ENCODE data around the gene RIMBP2.

RIMBP2 gene

DNA sequence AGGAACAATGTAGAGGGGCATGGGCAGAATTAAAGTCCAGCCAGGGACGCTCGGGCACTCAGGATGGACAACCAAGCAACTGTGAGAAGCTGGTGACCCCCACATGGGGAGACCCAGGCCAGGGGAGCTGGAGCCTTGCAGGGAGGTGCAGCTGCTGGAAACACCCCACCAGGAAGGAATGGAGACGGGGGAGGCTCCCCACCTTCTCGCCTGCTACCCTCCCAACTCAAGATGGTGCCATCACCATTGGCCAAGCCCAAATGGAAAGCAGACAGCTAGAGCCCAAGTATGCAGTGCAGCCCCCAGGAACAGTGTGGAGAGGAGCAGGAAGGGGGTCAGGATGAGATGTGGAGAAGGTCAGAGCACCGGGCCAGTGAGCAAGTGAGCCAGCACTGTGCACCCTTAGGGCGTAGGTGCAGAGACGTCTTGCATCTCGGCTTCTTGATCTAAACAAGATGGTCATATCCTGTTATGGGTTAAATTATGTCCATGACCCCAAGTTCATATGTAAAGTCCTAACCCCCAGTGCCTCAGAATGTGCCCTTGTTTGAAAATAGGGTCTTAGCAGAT is 159.5 kb downstream of the RIMBP2 start:
- H3K4ac ChIP-seq (ENCODE audit: low read length), result no peak overlapping the region
- H3K9me3 ChIP-seq (replicated peaks in 1 of 2; ENCODE audit: control insufficient read depth in 2 of 2, insufficient read depth in 1 of 2, low read depth in 1 of 2, low read length in 2 of 2), result no peaks in the 10 kb centered on the region
- H2BK5ac ChIP-seq (ENCODE audit: low read length), result no peak overlapping the region
- H3K36me3 ChIP-seq (replicated peaks in 1 of 2; ENCODE audit: control insufficient read depth in 2 of 2, insufficient read depth in 2 of 2, low read length in 2 of 2), result no peaks in the 10 kb centered on the region
- H4K91ac ChIP-seq (ENCODE audit: low read depth, low read length, poor library complexity), result no peak overlapping the region
- no peak overlapping the region for H2BK12ac ChIP-seq (ENCODE audit: low read length)
- no peak overlapping the region for H3K4me3 ChIP-seq (ENCODE audit: low read length in 2 of 2)
- no peak overlapping the region for H3K9ac ChIP-seq (ENCODE audit: low read depth, low read length, poor library complexity)
- no peaks in the 10 kb centered on the region for H3K79me1 ChIP-seq (ENCODE audit: low read depth, low read length)
- peaks cover 0 to 5% (median 0%) of the 10 kb centered on the region in 3 experiments for H3K27me3 ChIP-seq (ENCODE audit: control insufficient read depth in 3 of 3, insufficient read depth in 3 of 3, low read depth in 1 of 3, low read length in 3 of 3)
- H3K4me1 ChIP-seq (ENCODE audit: control insufficient read depth in 2 of 2, insufficient read depth in 1 of 2, low read depth in 1 of 2, low read length in 2 of 2), result peaks cover 0 to 4% of the 10 kb centered on the region in 2 donors
- H3K4me2 ChIP-seq (ENCODE audit: insufficient read depth, low read length, poor library complexity, severe bottlenecking), result no peak overlapping the region
- no peak overlapping the region for H4K8ac ChIP-seq (ENCODE audit: low read depth, low read length)
- no peak overlapping the region for H3K14ac ChIP-seq (ENCODE audit: low read length)
- no peak overlapping the region for H3K27ac ChIP-seq (replicated peaks; ENCODE audit: low read length)
- no peak overlapping the region for H3K18ac ChIP-seq (ENCODE audit: low read length)
- no CpG with 5 or more reads among the region's 8 CpGs for WGBS, 2 donors (ENCODE audit: extremely low coverage in 2 of 2, insufficient read length in 2 of 2, insufficient replicate concordance in 1 of 2)
- H2AFZ ChIP-seq (ENCODE audit: low read length), result no peak overlapping the region
- no peak overlapping the region for H2BK120ac ChIP-seq (ENCODE audit: low read depth, low read length)
- DNase-seq (ENCODE audit: low spot score), result no peak
- no peak overlapping the region for H2BK15ac ChIP-seq (ENCODE audit: low read length)
- H2AK5ac ChIP-seq (ENCODE audit: low read depth, low read length), result no peak overlapping the region
- H3K23ac ChIP-seq (ENCODE audit: low read depth, low read length, poor library complexity), result no peak overlapping the region

DNA sequence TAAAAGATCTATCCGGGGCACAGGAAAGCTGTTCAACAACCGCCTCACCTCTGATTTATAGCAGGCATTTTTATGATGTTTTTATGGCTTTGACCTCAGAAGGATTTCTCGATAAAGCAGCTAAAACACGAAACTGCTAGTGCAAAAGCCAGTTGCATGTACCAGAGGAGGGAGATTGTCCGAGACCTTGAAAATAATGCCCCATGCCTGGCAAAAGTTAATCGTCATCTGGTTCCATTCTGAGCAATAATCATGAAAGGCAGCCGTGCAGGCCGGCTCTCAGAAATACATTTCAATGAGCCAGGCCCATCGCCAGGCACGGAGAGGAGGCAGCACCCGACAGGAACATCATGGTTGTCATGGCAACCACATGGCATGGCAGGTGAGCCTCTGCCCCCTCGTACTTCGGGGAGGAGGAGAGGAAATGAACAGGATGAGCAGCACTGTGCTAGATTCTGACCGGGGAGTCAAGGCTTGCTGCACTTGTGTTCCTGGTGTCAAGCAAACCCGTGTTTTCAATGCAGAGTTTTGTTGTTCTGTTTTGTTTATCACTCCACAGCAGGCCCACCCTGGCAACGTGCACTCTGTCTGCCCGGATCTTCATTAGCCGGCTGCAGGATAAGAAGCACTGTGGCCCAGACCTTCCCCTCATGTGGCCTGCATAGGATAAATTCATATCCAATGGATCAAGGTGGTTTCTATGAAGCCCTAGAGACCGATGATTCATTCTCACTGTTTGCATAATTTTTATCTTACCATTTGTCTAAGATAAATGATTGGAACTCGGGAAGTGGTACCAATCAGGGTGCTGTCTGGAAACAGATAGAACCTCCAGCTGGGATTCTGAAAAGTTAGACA is 160.2 kb downstream of the RIMBP2 start:
- H3K27ac ChIP-seq (replicated peaks; ENCODE audit: low read length), result no peak overlapping the region
- H3K18ac ChIP-seq (ENCODE audit: low read length), result no peak overlapping the region
- H3K36me3 ChIP-seq (replicated peaks in 1 of 2; ENCODE audit: control insufficient read depth in 2 of 2, insufficient read depth in 2 of 2, low read length in 2 of 2), result no peaks in the 10 kb centered on the region
- no peak overlapping the region for H3K4me3 ChIP-seq (ENCODE audit: low read length in 2 of 2)
- H3K9ac ChIP-seq (ENCODE audit: low read depth, low read length, poor library complexity), result no peak overlapping the region
- no peak overlapping the region for H2AFZ ChIP-seq (ENCODE audit: low read length)
- peaks cover 0 to 5% (median 0%) of the 10 kb centered on the region in 3 experiments for H3K27me3 ChIP-seq (ENCODE audit: control insufficient read depth in 3 of 3, insufficient read depth in 3 of 3, low read depth in 1 of 3, low read length in 3 of 3)
- H3K9me3 ChIP-seq (replicated peaks in 1 of 2; ENCODE audit: control insufficient read depth in 2 of 2, insufficient read depth in 1 of 2, low read depth in 1 of 2, low read length in 2 of 2), result no peaks in the 10 kb centered on the region
- DNase-seq (ENCODE audit: low spot score), result no peak
- no peaks in the 10 kb centered on the region for H3K79me1 ChIP-seq (ENCODE audit: low read depth, low read length)
- H3K14ac ChIP-seq (ENCODE audit: low read length), result no peak overlapping the region
- H3K4me2 ChIP-seq (ENCODE audit: insufficient read depth, low read length, poor library complexity, severe bottlenecking), result no peak overlapping the region
- WGBS, 2 donors (ENCODE audit: extremely low coverage in 2 of 2, insufficient read length in 2 of 2, insufficient replicate concordance in 1 of 2), result no CpG with 5 or more reads among the region's 20 CpGs
- H4K91ac ChIP-seq (ENCODE audit: low read depth, low read length, poor library complexity), result no peak overlapping the region
- H4K8ac ChIP-seq (ENCODE audit: low read depth, low read length), result no peak overlapping the region
- H2AK5ac ChIP-seq (ENCODE audit: low read depth, low read length), result no peak overlapping the region
- H2BK120ac ChIP-seq (ENCODE audit: low read depth, low read length), result no peak overlapping the region
- H3K4ac ChIP-seq (ENCODE audit: low read length), result no peak overlapping the region
- no peak overlapping the region for H2BK15ac ChIP-seq (ENCODE audit: low read length)
- no peak overlapping the region for H3K23ac ChIP-seq (ENCODE audit: low read depth, low read length, poor library complexity)
- H2BK5ac ChIP-seq (ENCODE audit: low read length), result no peak overlapping the region
- peaks cover 0 to 4% of the 10 kb centered on the region in 2 donors for H3K4me1 ChIP-seq (ENCODE audit: control insufficient read depth in 2 of 2, insufficient read depth in 1 of 2, low read depth in 1 of 2, low read length in 2 of 2)
- no peak overlapping the region for H2BK12ac ChIP-seq (ENCODE audit: low read length)

DNA sequence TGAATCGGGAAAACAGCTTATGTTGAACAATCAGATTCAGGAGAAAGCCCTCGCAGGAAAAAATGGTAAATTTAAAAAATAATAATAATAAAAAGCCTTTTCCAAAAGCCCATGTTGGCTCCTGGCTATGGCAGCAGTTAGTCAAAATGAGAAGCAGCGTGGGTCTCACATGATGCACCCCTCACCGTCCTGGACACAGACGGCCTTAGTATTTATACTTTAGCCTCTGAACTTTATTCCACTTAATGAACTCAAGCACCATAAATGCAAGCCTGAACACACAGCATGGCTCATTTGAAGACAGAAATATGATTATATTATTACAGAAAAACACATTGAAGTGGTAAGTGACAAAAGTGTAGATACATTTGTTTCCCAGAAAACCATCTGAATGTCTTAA is 160.9 kb downstream of the RIMBP2 start:
- DNase-seq (ENCODE audit: low spot score), result no peak
- H2BK12ac ChIP-seq (ENCODE audit: low read length), result no peak overlapping the region
- no CpG with 5 or more reads among the region's 5 CpGs for WGBS, 2 donors (ENCODE audit: extremely low coverage in 2 of 2, insufficient read length in 2 of 2, insufficient replicate concordance in 1 of 2)
- H3K27ac ChIP-seq (replicated peaks; ENCODE audit: low read length), result no peak overlapping the region
- peaks cover 0 to 4% of the 10 kb centered on the region in 2 donors for H3K4me1 ChIP-seq (ENCODE audit: control insufficient read depth in 2 of 2, insufficient read depth in 1 of 2, low read depth in 1 of 2, low read length in 2 of 2)
- no peak overlapping the region for H4K8ac ChIP-seq (ENCODE audit: low read depth, low read length)
- H3K4me2 ChIP-seq (ENCODE audit: insufficient read depth, low read length, poor library complexity, severe bottlenecking), result no peak overlapping the region
- no peak overlapping the region for H3K18ac ChIP-seq (ENCODE audit: low read length)
- H3K23ac ChIP-seq (ENCODE audit: low read depth, low read length, poor library complexity), result no peak overlapping the region
- no peak overlapping the region for H3K4ac ChIP-seq (ENCODE audit: low read length)
- H3K27me3 ChIP-seq (ENCODE audit: control insufficient read depth in 3 of 3, insufficient read depth in 3 of 3, low read depth in 1 of 3, low read length in 3 of 3), result peaks cover 0 to 5% (median 0%) of the 10 kb centered on the region in 3 experiments
- no peak overlapping the region for H3K4me3 ChIP-seq (ENCODE audit: low read length in 2 of 2)
- H2AFZ ChIP-seq (ENCODE audit: low read length), result no peak overlapping the region
- no peak overlapping the region for H2BK15ac ChIP-seq (ENCODE audit: low read length)
- H3K79me1 ChIP-seq (ENCODE audit: low read depth, low read length), result no peaks in the 10 kb centered on the region
- no peaks in the 10 kb centered on the region for H3K36me3 ChIP-seq (replicated peaks in 1 of 2; ENCODE audit: control insufficient read depth in 2 of 2, insufficient read depth in 2 of 2, low read length in 2 of 2)
- no peak overlapping the region for H2AK5ac ChIP-seq (ENCODE audit: low read depth, low read length)
- no peaks in the 10 kb centered on the region for H3K9me3 ChIP-seq (replicated peaks in 1 of 2; ENCODE audit: control insufficient read depth in 2 of 2, insufficient read depth in 1 of 2, low read depth in 1 of 2, low read length in 2 of 2)
- no peak overlapping the region for H3K14ac ChIP-seq (ENCODE audit: low read length)
- H3K9ac ChIP-seq (ENCODE audit: low read depth, low read length, poor library complexity), result no peak overlapping the region
- no peak overlapping the region for H2BK5ac ChIP-seq (ENCODE audit: low read length)
- H4K91ac ChIP-seq (ENCODE audit: low read depth, low read length, poor library complexity), result no peak overlapping the region
- no peak overlapping the region for H2BK120ac ChIP-seq (ENCODE audit: low read depth, low read length)

DNA sequence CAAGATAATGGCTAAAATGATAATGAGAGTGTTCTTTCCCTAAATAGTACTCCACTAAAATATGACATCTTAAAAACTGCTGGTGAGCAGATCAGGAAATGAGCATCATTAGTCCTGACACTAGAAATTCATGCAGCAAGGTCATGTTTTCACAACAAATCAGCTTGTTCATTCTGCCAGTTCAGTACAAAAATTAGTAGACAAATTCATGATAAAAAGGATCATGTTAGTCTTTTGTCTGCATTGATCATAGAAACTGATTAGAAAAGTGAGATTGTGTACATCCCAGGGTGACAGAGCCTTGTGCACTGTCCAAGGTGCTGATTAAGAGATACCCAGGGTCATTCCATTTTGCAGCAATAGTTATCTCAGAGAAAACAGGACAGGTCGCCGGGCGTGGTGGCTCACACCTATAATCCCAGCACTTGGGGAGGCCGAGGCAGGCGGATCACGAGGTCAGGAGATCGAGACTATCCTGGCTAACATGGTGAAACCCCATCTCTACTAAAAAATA is 163.6 kb downstream of the RIMBP2 start:
- no peak overlapping the region for H3K23ac ChIP-seq (ENCODE audit: low read depth, low read length, poor library complexity)
- peak; percentile 32 for DNase-seq (ENCODE audit: low spot score)
- H3K14ac ChIP-seq (ENCODE audit: low read length), result no peak overlapping the region
- H3K4me3 ChIP-seq (ENCODE audit: low read length in 2 of 2), result no peak overlapping the region
- no peaks in the 10 kb centered on the region for H3K27me3 ChIP-seq (ENCODE audit: control insufficient read depth in 3 of 3, insufficient read depth in 3 of 3, low read depth in 1 of 3, low read length in 3 of 3)
- no peak overlapping the region for H3K9ac ChIP-seq (ENCODE audit: low read depth, low read length, poor library complexity)
- no peak overlapping the region for H2BK15ac ChIP-seq (ENCODE audit: low read length)
- no CpG with 5 or more reads among the region's 7 CpGs for WGBS, 2 donors (ENCODE audit: extremely low coverage in 2 of 2, insufficient read length in 2 of 2, insufficient replicate concordance in 1 of 2)
- H3K4me1 ChIP-seq (ENCODE audit: control insufficient read depth in 2 of 2, insufficient read depth in 1 of 2, low read depth in 1 of 2, low read length in 2 of 2), result no peaks in the 10 kb centered on the region
- no peak overlapping the region for H2BK120ac ChIP-seq (ENCODE audit: low read depth, low read length)
- H2BK12ac ChIP-seq (ENCODE audit: low read length), result no peak overlapping the region
- no peak overlapping the region for H3K4me2 ChIP-seq (ENCODE audit: insufficient read depth, low read length, poor library complexity, severe bottlenecking)
- H2BK5ac ChIP-seq (ENCODE audit: low read length), result no peak overlapping the region
- H3K79me1 ChIP-seq (ENCODE audit: low read depth, low read length), result no peaks in the 10 kb centered on the region
- H3K18ac ChIP-seq (ENCODE audit: low read length), result no peak overlapping the region
- no peak overlapping the region for H3K4ac ChIP-seq (ENCODE audit: low read length)
- no peak overlapping the region for H4K91ac ChIP-seq (ENCODE audit: low read depth, low read length, poor library complexity)
- H3K36me3 ChIP-seq (replicated peaks in 1 of 2; ENCODE audit: control insufficient read depth in 2 of 2, insufficient read depth in 2 of 2, low read length in 2 of 2), result no peaks in the 10 kb centered on the region
- no peak overlapping the region for H4K8ac ChIP-seq (ENCODE audit: low read depth, low read length)
- H3K27ac ChIP-seq (replicated peaks; ENCODE audit: low read length), result no peak overlapping the region
- H2AK5ac ChIP-seq (ENCODE audit: low read depth, low read length), result no peak overlapping the region
- no peaks in the 10 kb centered on the region for H3K9me3 ChIP-seq (replicated peaks in 1 of 2; ENCODE audit: control insufficient read depth in 2 of 2, insufficient read depth in 1 of 2, low read depth in 1 of 2, low read length in 2 of 2)
- H2AFZ ChIP-seq (ENCODE audit: low read length), result no peak overlapping the region

All from neuronal stem cell (in vitro differentiated cells).